22Rv1 (cell line): ENCODE measurements around the gene TLCD3B.

Experiments used
- ZFX ChIP-seq: fragments of 450-650 bp; IDR thresholded peaks from 2 replicates; pipeline ENCODE4 v1.6.1; 2017; ENCODE audit warnings: antibody characterized with exemption, borderline replicate concordance
- TF ChIP-seq, protein P1 (sequence below): fragments of 450-650 bp; IDR thresholded peaks from 2 replicates; pipeline ENCODE4 v1.5.1; 2017; ENCODE audit warnings: mild to moderate bottlenecking

GRCh38 chr16:30064729-30065101, 33.6 kb upstream of the TLCD3B start:
- TF ChIP-seq, protein P1, sequence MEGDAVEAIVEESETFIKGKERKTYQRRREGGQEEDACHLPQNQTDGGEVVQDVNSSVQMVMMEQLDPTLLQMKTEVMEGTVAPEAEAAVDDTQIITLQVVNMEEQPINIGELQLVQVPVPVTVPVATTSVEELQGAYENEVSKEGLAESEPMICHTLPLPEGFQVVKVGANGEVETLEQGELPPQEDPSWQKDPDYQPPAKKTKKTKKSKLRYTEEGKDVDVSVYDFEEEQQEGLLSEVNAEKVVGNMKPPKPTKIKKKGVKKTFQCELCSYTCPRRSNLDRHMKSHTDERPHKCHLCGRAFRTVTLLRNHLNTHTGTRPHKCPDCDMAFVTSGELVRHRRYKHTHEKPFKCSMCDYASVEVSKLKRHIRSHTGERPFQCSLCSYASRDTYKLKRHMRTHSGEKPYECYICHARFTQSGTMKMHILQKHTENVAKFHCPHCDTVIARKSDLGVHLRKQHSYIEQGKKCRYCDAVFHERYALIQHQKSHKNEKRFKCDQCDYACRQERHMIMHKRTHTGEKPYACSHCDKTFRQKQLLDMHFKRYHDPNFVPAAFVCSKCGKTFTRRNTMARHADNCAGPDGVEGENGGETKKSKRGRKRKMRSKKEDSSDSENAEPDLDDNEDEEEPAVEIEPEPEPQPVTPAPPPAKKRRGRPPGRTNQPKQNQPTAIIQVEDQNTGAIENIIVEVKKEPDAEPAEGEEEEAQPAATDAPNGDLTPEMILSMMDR: no peak
- TF ChIP-seq ZFX: no peak
